HepG2 (cell line): ENCODE results near the gene STRN4. TPM values are rescaled to one million over a fixed set of nuclear protein-coding genes. Genes with fewer than 3 reads are reported as not detected.
A peak's percentile ranks its signal among the peaks of the same experiment; 100 is the strongest.

Source experiments
- AGO2 ChIP-seq: fragments of 200-400 bp; formaldehyde crosslinking; optimal IDR thresholded peaks from 2 replicates; pipeline ENCODE3; 2017; ENCODE audit warnings: mild to moderate bottlenecking, low read depth, low read length, moderate library complexity
- BCL6 ChIP-seq: IDR thresholded peaks from 2 replicates; pipeline ENCODE4 v1.6.1; 2016; ENCODE audit warnings: missing genetic modification reagents, missing compliant biosample characterization
- EP300 ChIP-seq, 3 experiments: sonication (generic) in 1 of 3; formaldehyde crosslinking in 1 of 3; IDR thresholded peaks; 2 replicates each; pipeline versions ENCODE4 v1.5.1 to v1.6.1; 2011 to 2020; ENCODE audit warnings: low read depth in 2 of 3, low read length in 2 of 3, borderline replicate concordance in 1 of 3, improper control_type of control experiment in 1 of 3, mild to moderate bottlenecking in 1 of 3, missing genetic modification reagents in 1 of 3, moderate library complexity in 1 of 3
- ERF ChIP-seq: IDR thresholded peaks from 2 replicates; pipeline ENCODE4 v1.6.1; 2018; ENCODE audit warnings: missing biosample characterization, missing genetic modification reagents
- ETV5 ChIP-seq: IDR thresholded peaks from 2 replicates; pipeline ENCODE4 v1.6.1; 2018; ENCODE audit warnings: missing biosample characterization, missing genetic modification reagents, inconsistent platforms, borderline replicate concordance
- FOXK1 ChIP-seq: sonication (generic); formaldehyde crosslinking; IDR thresholded peaks from 2 replicates; pipeline ENCODE4 v1.4.0; 2020; ENCODE audit warnings: low read depth, missing genetic modification reagents, borderline replicate concordance
- GFI1 ChIP-seq: sonication (generic); formaldehyde crosslinking; IDR thresholded peaks from 2 replicates; pipeline ENCODE4 v1.5.0; 2020; ENCODE audit warnings: missing genetic modification reagents, mild to moderate bottlenecking, borderline replicate concordance
- HES4 ChIP-seq: sonication (generic); formaldehyde crosslinking; IDR thresholded peaks from 2 replicates; pipeline ENCODE4 v1.9.0; 2021; ENCODE audit warnings: mild to moderate bottlenecking, missing genetic modification reagents, borderline replicate concordance
- HNRNPL ChIP-seq: fragments of 200-400 bp; formaldehyde crosslinking; IDR thresholded peaks from 2 replicates; pipeline ENCODE4 v1.6.1; 2017; ENCODE audit warnings: mild to moderate bottlenecking, low read depth, low read length
- HOXA3 ChIP-seq: sonication (generic); formaldehyde crosslinking; IDR thresholded peaks from 2 replicates; pipeline ENCODE4 v1.5.0; 2020; ENCODE audit warnings: missing genetic modification reagents
- KDM2A ChIP-seq: sonication (generic); formaldehyde crosslinking; IDR thresholded peaks from 2 replicates; pipeline ENCODE4 v1.4.0; 2020; ENCODE audit warnings: low read depth, missing genetic modification reagents, borderline replicate concordance
- MTF2 ChIP-seq: sonication (generic); formaldehyde crosslinking; IDR thresholded peaks from 2 replicates; pipeline ENCODE4 v1.5.0; 2020; ENCODE audit warnings: missing genetic modification reagents, borderline replicate concordance
- NFKBIZ ChIP-seq: IDR thresholded peaks from 2 replicates; pipeline ENCODE4 v1.6.1; 2018; ENCODE audit warnings: missing genetic modification reagents, missing compliant biosample characterization
- NR2C2 ChIP-seq: sonication (generic); formaldehyde crosslinking; IDR thresholded peaks from 2 replicates; pipeline ENCODE4 v1.4.0; 2020; ENCODE audit warnings: missing genetic modification reagents, mild to moderate bottlenecking, moderate library complexity, borderline replicate concordance
- PITX1 ChIP-seq: sonication (generic); formaldehyde crosslinking; IDR thresholded peaks from 2 replicates; pipeline ENCODE4 v1.5.1; 2020; ENCODE audit warnings: mild to moderate bottlenecking, missing genetic modification reagents
- PTBP1 ChIP-seq: fragments of 200-400 bp; formaldehyde crosslinking; IDR thresholded peaks from 2 replicates; pipeline ENCODE4 v1.6.1; 2018; ENCODE audit warnings: low read length, low read depth; ENCODE audit not compliant: poor library complexity, severe bottlenecking
- TEAD3 ChIP-seq: optimal IDR thresholded peaks from 2 replicates; pipeline ENCODE3; 2016; ENCODE audit warnings: borderline replicate concordance
- ZFY ChIP-seq: sonication (generic); formaldehyde crosslinking; IDR thresholded peaks from 2 replicates; pipeline ENCODE4 v1.4.0; 2020; ENCODE audit warnings: missing genetic modification reagents
- ZNF382 ChIP-seq: sonication (generic); formaldehyde crosslinking; IDR thresholded peaks from 2 replicates; pipeline ENCODE4 v1.5.0; 2020; ENCODE audit warnings: missing genetic modification reagents, mild to moderate bottlenecking, borderline replicate concordance
- ZNF713 ChIP-seq: sonication (generic); formaldehyde crosslinking; IDR thresholded peaks from 2 replicates; pipeline ENCODE4 v1.4.0; 2020; ENCODE audit warnings: mild to moderate bottlenecking, missing genetic modification reagents
- ZNF749 ChIP-seq: sonication (generic); formaldehyde crosslinking; IDR thresholded peaks from 2 replicates; pipeline ENCODE4 v1.8.0; 2022; ENCODE audit warnings: mild to moderate bottlenecking, missing genetic modification reagents, moderate library complexity, borderline replicate concordance
- ZNF878 ChIP-seq: sonication (generic); formaldehyde crosslinking; IDR thresholded peaks from 2 replicates; pipeline ENCODE4 v1.8.1; 2023; ENCODE audit warnings: mild to moderate bottlenecking, missing genetic modification reagents, moderate library complexity
- polyA plus RNA-seq, 8 experiments: library from polyadenylated mRNA; depleted of rRNA in 3 of 8; stranded (reverse) in 7 of 8; unstranded in 1 of 8; fragments of >200 nt; fragmentation: Illumina TruSeq in 4 of 8; extraction: Trizol in 4 of 8; gene quantifications; 2 replicates each; pipeline versions ENCODE4 v1.2.1 to v1.2.3, GENCODE V29; 2011 to 2016; ENCODE audit warnings: low read depth in 4 of 8, missing spikeins in 1 of 8, mixed read lengths in 1 of 8; ENCODE audit not compliant: insufficient read depth in 1 of 8
- total RNA-seq, 5 experiments: library from RNA; depleted of rRNA; stranded (reverse); fragments of >200 nt; fragmentation: Illumina TruSeq; extraction: Trizol; gene quantifications; 2 replicates each; pipeline ENCODE4 v1.2.3, GENCODE V29; 2016; ENCODE audit warnings: low read depth in 1 of 5
- TF ChIP-seq, protein P1 (sequence below): sonication (generic); formaldehyde crosslinking; IDR thresholded peaks from 2 replicates; pipeline ENCODE4 v1.8.0; 2022; ENCODE audit warnings: mild to moderate bottlenecking, missing genetic modification reagents, moderate library complexity
- TF ChIP-seq, protein P2 (sequence below): sonication (generic); formaldehyde crosslinking; IDR thresholded peaks from 2 replicates; pipeline ENCODE4 v1.8.1; 2023; ENCODE audit warnings: mild to moderate bottlenecking, moderate library complexity, missing genetic modification reagents
- TF ChIP-seq, protein P3 (sequence below): sonication (generic); formaldehyde crosslinking; IDR thresholded peaks from 2 replicates; pipeline ENCODE4 v1.5.0; 2020; ENCODE audit warnings: missing genetic modification reagents, mild to moderate bottlenecking, borderline replicate concordance

The STRN4 gene
- total and polyA plus RNA-seq, 2 of the 13 experiments (the other 11 are each of a cell fraction or from before 2014, with no cell fraction given), result 43.1 to 57.3 TPM

DNA sequence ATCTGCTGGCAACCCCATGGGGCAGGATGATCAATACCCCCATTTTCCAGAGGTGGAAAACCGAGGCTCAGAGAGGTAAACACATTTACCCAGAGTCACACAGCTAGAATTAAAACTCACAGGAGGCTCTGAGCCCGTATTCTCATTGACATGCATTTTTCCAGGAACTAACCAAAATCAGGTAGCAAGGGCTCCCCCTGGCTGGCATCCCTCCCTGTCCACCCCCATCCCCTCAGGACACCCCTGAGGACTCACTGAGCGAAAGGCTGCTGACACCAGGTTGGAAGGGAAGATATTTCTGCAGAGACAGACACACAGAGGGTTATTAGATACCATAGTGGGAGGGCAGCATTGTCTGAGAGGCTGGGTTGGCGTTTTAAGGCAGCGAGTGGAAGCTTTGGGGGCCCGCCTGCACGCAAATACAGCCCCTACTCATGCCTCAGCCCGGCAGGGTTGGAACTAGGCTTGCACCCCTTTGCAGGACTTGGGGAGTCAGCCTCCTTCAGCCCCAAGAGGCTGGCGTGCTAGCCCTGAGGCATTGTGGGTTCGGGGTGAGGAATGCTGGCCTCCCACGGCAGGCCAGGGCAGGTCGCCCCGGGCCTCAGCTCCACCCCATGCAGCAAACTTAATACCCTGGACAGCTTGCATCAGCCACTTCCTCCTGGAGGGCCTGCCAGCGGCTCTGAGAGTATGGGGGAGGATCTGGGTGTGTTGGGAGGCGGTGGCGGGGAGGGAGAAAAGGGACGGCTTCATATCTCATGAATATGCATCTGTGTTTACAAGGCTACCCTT, 38.2 kb upstream of the STRN4 start (continued):
- TF ChIP-seq HNRNPL (peak; percentile 64; the same call in 1 of the 2 replicates), FOXK1 (CRISPR knock-in tag) (peak; percentile 12; the same call in 1 of the 2 replicates), KDM2A (peak; percentile 67), PTBP1 (no peak), AGO2 (peak; percentile 88), HOXA3 (peak; percentile 21; the same call in 1 of the 2 replicates), EP300 (IDR thresholded peaks at IDR 0.05; ENCODE audit: low read depth in 2 of 2, low read length in 2 of 2) (peak in 1 of 2 experiments; percentile 33; a peak in 1 of 4 replicates), EP300 (CRISPR knock-in tag; IDR thresholded peaks at IDR 0.05; ENCODE audit: borderline replicate concordance) (peak; percentile 37; the same call in 1 of the 2 replicates), ZNF382 (CRISPR knock-in tag) (no peak), ZNF749 (CRISPR knock-in tag) (no peak), MTF2 (CRISPR knock-in tag) (0 out of 2 replicates have a peak, but pooled peaks have one; percentile 35), ETV5 (CRISPR knock-in tag) (no peak), ZNF713 (CRISPR knock-in tag) (no peak), HES4 (no peak; the same call in 1 of the 2 replicates), BCL6 (CRISPR knock-in tag) (peak; percentile 25; the same call in 1 of the 2 replicates), ZFY (CRISPR knock-in tag) (peak; percentile 76), ERF (CRISPR knock-in tag) (0 out of 2 replicates have a peak, but pooled peaks have one; percentile 31), TEAD3 (CRISPR knock-in tag) (peak; percentile 9), NFKBIZ (CRISPR knock-in tag) (peak; percentile 20; the same call in 1 of the 2 replicates), ZNF878 (CRISPR knock-in tag) (0 out of 2 replicates have a peak, but pooled peaks have one; percentile 25), NR2C2 (CRISPR knock-in tag) (peak; percentile 31), PITX1 (CRISPR knock-in tag) (peak; percentile 28; the same call in 1 of the 2 replicates), GFI1 (no peak)
- TF ChIP-seq, protein P1, sequence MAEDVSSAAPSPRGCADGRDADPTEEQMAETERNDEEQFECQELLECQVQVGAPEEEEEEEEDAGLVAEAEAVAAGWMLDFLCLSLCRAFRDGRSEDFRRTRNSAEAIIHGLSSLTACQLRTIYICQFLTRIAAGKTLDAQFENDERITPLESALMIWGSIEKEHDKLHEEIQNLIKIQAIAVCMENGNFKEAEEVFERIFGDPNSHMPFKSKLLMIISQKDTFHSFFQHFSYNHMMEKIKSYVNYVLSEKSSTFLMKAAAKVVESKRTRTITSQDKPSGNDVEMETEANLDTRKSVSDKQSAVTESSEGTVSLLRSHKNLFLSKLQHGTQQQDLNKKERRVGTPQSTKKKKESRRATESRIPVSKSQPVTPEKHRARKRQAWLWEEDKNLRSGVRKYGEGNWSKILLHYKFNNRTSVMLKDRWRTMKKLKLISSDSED (CRISPR knock-in tag), result no peak
- TF ChIP-seq, protein P2, sequence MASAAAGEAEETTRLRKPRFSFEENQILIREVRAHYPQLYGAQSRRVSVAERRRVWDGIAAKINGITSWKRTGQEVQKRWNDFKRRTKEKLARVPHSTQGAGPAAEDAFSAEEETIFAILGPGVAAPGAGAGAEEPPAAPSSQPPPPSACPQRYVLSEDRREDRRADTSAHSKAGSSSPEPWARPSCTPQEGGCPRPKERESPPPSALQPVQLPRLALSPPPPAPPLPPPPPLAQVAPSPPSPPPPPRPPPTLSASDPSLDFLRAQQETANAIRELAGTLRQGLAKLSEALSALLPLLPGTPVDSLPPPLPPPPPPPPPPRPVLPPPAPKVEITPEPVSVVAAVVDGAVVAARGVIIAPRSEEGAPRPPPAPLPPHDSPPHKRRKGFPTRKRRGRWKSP (CRISPR knock-in tag), result peak; percentile 33; the same call in 1 of the 2 replicates
- TF ChIP-seq, protein P3, sequence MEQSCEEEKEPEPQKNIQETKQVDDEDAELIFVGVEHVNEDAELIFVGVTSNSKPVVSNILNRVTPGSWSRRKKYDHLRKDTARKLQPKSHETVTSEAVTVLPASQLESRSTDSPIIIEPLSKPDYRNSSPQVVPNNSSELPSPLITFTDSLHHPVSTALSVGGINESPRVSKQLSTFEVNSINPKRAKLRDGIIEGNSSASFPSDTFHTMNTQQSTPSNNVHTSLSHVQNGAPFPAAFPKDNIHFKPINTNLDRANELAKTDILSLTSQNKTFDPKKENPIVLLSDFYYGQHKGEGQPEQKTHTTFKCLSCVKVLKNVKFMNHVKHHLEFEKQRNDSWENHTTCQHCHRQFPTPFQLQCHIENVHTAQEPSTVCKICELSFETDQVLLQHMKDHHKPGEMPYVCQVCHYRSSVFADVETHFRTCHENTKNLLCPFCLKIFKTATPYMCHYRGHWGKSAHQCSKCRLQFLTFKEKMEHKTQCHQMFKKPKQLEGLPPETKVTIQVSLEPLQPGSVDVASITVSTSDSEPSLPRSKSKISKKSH (CRISPR knock-in tag), result peak; percentile 50; the same call in 1 of the 2 replicates
